ENCODE data around the gene AUTS2.

Gene AUTS2

DNA sequence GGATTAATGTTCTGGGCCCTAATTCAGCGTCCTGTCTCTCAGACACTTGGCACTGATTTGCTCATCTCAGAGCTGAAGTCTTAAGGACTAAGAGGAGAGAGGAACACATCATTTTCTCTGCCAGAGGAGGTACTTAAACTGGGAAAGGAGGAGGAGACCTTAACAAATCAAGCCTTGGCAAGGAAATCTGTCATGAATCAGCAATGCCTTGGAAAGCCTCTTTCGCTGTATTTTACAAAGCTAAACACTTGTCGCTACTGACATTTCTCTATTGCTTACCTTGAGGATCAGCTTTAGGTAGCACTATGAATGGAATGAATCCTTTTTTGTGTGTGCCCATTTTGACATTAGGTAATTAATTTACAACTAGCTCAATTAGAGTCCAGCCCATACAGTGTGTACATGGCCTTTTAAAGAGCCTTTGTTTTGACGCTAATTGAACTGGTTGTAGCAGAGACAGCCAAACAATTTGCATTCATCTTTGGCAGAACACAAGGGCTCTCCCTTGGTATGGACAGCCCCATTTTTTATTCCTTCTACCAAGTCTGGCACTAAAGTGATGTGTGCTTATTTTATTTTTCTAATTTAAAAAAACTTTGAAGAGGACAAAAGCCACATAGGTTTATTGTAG, 37.4 kb downstream of the AUTS2 start:
- TF ChIP-seq, protein P1, sequence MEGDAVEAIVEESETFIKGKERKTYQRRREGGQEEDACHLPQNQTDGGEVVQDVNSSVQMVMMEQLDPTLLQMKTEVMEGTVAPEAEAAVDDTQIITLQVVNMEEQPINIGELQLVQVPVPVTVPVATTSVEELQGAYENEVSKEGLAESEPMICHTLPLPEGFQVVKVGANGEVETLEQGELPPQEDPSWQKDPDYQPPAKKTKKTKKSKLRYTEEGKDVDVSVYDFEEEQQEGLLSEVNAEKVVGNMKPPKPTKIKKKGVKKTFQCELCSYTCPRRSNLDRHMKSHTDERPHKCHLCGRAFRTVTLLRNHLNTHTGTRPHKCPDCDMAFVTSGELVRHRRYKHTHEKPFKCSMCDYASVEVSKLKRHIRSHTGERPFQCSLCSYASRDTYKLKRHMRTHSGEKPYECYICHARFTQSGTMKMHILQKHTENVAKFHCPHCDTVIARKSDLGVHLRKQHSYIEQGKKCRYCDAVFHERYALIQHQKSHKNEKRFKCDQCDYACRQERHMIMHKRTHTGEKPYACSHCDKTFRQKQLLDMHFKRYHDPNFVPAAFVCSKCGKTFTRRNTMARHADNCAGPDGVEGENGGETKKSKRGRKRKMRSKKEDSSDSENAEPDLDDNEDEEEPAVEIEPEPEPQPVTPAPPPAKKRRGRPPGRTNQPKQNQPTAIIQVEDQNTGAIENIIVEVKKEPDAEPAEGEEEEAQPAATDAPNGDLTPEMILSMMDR (IDR thresholded peaks at IDR 0.05; ENCODE audit: low read depth, low read length): no peak
- H3K4me3 ChIP-seq (ENCODE audit: low read depth, low read length): no peak overlapping the region

DNA sequence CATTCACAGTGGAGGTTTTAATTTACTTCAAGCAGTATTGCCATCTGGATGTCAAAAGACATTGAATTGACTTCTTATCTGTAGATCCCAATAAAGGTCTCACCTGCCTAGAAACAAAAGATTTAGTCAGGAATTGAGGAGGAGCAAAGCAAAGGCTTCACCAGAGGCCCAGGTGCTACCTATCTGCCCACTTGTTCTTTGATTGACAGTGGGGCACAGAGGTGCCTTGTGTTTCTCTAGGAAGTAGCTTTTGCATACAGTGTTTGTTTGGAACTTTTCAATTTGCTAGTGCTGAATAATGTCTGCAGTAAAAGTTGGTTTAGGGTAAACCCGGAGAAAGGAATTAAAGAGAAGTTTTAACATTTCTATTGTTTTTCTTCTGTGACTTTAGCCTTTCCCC, 40.4 kb downstream of the AUTS2 start:
- H3K4me3 ChIP-seq (ENCODE audit: low read depth, low read length): no peak overlapping the region
- TF ChIP-seq, protein P1 (IDR thresholded peaks at IDR 0.05; ENCODE audit: low read depth, low read length): no peak

DNA sequence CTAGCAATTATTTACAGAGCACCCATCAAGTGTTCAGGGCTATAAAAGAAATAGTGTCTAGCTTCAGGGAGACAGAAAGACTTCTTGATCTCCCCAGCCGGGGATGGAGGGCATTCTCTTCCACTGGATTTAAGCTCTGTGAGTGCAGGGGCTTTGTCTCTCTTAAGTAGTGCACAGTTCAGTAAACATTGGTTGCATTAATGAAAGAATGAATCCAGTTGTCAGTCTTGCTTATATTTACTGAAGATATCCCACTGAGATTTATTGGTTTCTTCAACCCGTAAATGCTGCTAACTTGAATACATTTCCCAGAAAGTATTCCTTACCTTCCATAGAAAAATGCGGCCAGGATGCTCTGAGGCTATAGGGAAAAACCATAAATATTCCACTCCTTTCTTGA, 41.9 kb downstream of the AUTS2 start:
- TF ChIP-seq, protein P1 (IDR thresholded peaks at IDR 0.05; ENCODE audit: low read depth, low read length): no peak
- H3K4me3 ChIP-seq (ENCODE audit: low read depth, low read length): no peak overlapping the region

DNA sequence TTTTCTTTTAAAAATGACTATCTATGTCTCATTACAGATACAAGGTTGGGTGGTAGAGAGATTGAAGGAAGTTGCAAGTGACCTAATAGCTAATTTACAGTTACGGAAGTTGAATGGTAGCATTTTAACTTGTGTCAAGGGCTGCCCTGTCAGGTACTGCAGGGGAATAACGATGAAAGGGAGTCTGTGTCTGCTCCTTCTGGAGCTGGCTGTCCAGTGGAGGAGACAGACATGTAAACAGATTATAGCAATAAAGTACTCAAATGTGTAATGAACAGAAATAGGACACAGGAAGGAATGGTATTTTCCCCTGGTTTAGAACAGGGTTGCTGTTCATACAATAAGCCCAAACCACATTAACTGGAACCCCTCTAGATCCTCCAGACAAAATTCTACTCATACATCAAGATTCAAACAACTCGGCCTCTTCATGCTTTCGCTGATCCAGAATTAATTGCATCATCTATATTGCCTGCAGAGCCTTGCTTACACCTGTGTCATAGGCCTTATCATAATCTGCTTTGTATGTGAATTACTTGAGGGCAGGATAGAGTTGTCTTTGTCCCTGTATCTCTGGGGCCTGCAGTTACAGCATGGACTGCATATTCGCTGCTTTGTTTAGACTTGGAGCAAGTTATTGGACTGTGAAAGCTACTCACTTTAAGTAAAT, 42.8 kb downstream of the AUTS2 start:
- H3K4me3 ChIP-seq (ENCODE audit: low read depth, low read length): no peak overlapping the region
- TF ChIP-seq, protein P1 (IDR thresholded peaks at IDR 0.05; ENCODE audit: low read depth, low read length): no peak

DNA sequence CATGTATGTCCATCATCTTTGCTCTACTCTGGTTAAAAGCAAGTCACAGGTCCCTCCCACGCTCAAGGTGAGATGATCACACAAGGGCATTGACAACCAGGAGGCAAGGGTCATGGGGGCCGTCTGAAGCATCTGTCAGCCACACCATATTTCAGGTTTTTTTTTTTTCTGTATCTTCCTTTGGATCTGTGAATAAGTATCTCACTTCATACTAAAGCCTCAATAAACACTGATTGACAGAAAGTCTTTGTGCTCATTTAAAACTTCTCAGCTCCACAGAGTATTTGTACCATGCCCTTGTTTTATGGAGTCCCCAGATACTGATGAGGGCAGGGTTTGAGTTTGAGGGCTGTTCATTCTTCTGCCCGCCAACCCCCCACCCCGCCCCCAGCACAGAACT, 45.0 kb downstream of the AUTS2 start:
- H3K4me3 ChIP-seq (ENCODE audit: low read depth, low read length): no peak overlapping the region
- TF ChIP-seq, protein P1 (IDR thresholded peaks at IDR 0.05; ENCODE audit: low read depth, low read length): no peak

DNA sequence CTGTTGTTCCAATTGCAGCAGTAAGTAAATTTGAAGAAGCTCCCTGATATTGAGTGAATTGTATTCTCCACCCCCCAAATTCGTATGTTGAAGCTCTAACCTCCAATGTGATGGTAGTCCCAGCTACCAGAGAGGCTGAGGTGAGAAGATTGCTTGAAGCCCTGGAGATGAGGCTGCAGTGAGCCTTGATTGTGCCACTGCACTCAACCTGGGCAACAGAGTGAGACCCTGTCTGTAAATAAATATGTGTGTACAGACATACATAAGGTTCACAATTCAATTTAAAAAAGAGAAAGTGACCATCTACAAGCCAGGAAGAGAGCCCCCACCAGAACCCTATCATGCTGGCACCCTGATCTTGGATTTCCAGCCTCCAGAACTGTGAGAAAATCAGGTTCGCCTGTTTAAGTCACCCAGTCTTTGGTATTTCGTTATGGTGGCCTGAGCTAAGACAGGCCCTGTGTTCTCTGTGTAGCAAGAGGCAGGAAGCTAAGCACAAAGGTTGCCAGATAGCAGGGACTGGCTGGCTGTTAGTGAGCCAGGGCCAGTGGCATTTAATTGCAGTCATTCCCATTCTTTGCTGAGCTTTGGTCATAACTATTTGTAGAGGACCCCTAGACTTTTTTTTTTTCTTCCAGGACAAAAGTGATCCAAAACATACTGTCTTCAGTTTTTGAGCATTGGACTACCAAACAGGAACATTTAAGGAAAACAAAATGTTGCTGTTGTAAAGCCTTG, 45.6 kb downstream of the AUTS2 start:
- no peak overlapping the region for H3K4me3 ChIP-seq (ENCODE audit: low read depth, low read length)
- TF ChIP-seq, protein P1 (IDR thresholded peaks at IDR 0.05; ENCODE audit: low read depth, low read length): no peak

DNA sequence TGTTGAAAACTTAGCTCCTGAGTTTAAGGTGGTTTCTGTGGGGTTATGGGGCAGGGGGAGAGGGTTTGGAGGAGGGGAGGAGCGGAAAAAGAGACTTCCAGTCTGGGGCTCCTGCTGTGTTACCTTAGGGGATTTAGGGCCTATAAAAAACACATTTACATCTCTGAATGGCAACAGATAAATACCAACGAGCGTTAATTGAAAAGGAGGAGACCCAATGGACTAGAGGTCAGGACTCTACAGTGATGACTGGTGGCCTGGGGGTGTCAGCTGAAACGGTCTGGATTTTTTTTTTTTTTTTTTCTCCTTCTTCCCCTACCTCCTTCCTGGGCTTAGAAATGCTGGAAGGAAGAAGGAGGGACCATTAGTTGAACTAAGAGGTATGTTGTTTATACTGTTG, 47.4 kb downstream of the AUTS2 start:
- no peak overlapping the region for H3K4me3 ChIP-seq (ENCODE audit: low read depth, low read length)
- TF ChIP-seq, protein P1 (IDR thresholded peaks at IDR 0.05; ENCODE audit: low read depth, low read length): no peak
